ENCODE results near the gene TSEN54. TPM values are rescaled to one million over a fixed set of nuclear protein-coding genes. Genes with fewer than 3 reads are reported as not detected.

The TSEN54 gene
- total RNA-seq, 1 donor from 2014 or later = 24.0 TPM

DNA sequence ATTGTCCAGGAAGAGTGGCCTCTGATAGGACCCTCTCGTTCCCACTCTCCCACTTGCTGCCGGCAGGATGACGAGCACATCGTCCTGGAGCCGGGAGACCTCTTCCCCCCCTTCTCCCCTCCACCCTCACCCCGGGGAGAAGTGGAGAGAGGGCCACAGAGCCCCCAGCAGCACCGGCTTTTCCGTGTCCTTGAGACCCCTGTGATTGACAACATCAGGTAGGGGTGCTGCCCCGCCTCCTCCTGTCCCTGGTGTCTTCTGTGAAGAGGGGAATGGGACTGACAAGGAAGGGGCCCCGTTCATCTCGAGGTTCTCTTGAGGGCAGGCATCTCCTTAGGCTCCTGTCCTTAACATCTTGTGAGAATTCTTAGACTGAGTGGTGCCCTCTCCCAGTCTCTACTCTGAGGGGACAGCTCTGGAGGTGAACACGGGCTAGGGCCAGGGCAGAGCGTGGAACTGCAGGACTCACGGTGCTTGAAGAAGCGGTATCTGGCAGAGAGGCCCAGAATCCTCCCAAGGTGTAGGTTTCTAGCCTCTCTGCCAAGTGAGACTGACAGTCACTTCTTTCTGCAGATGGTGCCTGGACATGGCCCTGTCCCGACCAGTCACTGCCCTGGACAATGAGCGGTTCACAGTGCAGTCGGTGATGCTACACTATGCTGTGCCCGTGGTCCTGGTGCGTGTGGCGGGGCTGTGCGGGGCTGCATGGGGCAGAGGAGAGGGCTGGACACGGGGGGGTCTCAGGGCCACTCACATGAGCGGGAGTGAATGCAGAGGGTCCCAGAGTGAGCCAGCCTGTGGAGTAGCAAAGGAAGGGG is 27.4 kb upstream of the TSEN54 start:
- DNase-seq (ENCODE audit: low read depth) = no peak
- TF ChIP-seq, protein P1, sequence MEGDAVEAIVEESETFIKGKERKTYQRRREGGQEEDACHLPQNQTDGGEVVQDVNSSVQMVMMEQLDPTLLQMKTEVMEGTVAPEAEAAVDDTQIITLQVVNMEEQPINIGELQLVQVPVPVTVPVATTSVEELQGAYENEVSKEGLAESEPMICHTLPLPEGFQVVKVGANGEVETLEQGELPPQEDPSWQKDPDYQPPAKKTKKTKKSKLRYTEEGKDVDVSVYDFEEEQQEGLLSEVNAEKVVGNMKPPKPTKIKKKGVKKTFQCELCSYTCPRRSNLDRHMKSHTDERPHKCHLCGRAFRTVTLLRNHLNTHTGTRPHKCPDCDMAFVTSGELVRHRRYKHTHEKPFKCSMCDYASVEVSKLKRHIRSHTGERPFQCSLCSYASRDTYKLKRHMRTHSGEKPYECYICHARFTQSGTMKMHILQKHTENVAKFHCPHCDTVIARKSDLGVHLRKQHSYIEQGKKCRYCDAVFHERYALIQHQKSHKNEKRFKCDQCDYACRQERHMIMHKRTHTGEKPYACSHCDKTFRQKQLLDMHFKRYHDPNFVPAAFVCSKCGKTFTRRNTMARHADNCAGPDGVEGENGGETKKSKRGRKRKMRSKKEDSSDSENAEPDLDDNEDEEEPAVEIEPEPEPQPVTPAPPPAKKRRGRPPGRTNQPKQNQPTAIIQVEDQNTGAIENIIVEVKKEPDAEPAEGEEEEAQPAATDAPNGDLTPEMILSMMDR (conservative IDR thresholded peaks at IDR 0.05; ENCODE audit: low read depth, low read length) = no peak

DNA sequence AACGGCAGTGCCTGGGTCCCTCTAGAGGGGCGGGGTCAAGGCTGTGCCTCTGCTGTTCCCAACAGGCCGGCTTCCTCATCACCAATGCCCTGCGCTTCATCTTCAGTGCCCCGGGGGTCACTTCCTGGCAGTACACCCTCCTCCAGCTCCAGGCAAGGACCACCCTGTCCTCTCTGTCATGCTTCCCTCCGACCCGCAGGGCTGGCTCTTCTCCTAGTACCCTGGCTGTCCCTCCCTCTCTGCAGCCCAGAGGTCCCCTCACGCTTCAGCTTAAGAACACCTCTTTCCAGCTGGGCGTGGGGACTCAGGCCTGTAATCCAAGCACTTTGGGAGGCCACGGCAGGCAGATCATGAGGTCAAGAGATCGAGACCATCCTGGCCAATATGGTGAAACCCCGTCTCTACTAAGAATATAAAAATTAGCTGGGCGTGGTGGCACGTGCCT is 26.8 kb upstream of the TSEN54 start:
- TF ChIP-seq, protein P1 (conservative IDR thresholded peaks at IDR 0.05; ENCODE audit: low read depth, low read length) = no peak
- no peak overlapping the region for H3K4me3 ChIP-seq (ENCODE audit: low read depth, low read length)

More for the DNA sequence above, 27.4 kb upstream of the TSEN54 start:
- H3K4me3 ChIP-seq (ENCODE audit: low read depth, low read length) = no peak overlapping the region

GRCh38 chr17:75490173-75490743 is 26.1 kb upstream of the TSEN54 start:
- TF ChIP-seq, protein P1 (conservative IDR thresholded peaks at IDR 0.05; ENCODE audit: low read depth, low read length) = no peak
- no peak for DNase-seq (ENCODE audit: low read depth)
- no peak overlapping the region for H3K4me3 ChIP-seq (ENCODE audit: low read depth, low read length)

More for the DNA sequence above, 26.8 kb upstream of the TSEN54 start:
- DNase-seq (ENCODE audit: low read depth) = no peak

DNA sequence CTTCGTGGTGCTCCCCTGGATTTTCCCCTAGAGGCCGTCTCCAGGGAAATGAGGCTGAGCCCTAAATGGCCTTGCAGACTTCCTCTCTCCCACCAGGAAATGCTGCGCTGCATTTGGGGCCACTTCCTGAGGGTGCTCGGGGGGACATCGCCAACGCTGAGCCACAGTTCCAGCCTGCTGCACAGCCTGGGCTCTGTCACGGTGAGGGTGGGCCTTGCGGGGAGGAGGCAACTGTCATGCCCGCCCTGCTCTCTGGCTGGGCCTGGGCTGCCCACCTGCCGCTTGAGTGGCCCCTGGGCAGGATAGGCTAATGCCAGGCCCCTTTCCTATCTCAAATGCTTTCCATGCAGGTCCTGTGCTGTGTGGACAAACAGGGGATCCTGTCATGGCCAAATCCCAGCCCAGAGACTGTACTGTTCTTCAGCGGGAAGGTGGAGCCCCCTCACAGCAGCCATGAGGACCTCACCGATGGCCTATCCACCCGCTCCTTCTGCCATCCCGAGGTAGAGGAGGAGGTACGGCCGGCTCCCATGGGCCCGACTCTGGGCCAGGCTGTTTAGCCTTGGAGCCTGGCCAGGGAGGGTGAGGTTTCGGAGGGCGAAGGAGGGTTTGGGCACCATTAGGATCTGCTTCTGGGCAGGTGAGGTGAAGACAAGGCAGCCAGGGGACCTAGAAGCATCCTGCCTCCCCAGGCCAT is 25.2 kb upstream of the TSEN54 start:
- no peak overlapping the region for H3K4me3 ChIP-seq (ENCODE audit: low read depth, low read length)
- TF ChIP-seq, protein P1 (conservative IDR thresholded peaks at IDR 0.05; ENCODE audit: low read depth, low read length) = no peak

GRCh38 chr17:75491680-75492079 is 24.6 kb upstream of the TSEN54 start:
- TF ChIP-seq, protein P1 (conservative IDR thresholded peaks at IDR 0.05; ENCODE audit: low read depth, low read length) = no peak
- no peak for DNase-seq (ENCODE audit: low read depth)
- H3K4me3 ChIP-seq (ENCODE audit: low read depth, low read length) = no peak overlapping the region

More for the DNA sequence above, 25.2 kb upstream of the TSEN54 start:
- no peak for DNase-seq (ENCODE audit: low read depth)

DNA sequence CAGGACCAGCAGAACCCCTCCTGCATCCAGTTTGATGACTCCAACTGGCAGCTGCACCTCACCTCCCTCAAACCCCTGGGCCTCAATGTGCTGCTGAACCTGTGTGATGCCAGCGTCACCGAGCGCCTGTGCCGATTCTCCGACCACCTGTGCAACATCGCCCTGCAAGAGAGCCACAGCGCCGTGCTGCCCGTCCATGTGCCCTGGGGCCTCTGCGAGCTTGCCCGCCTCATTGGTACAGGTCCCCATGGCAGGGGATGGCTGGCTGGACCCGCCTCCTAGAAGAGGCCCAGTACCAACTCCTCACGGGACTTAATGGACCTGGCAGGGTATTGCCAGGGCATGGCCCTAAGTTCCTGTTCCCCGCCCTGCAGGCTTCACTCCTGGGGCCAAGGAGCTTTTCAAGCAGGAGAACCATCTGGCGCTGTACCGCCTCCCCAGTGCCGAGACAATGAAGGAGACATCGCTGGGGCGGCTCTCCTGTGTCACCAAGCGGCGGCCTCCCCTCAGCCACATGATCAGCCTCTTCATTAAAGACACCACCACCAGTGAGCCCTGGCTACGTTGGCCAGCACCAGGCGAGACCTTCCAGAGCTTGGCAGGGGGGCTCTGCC is 23.7 kb upstream of the TSEN54 start:
- no peak for DNase-seq (ENCODE audit: low read depth)
- no peak overlapping the region for H3K4me3 ChIP-seq (ENCODE audit: low read depth, low read length)
- TF ChIP-seq, protein P1 (conservative IDR thresholded peaks at IDR 0.05; ENCODE audit: low read depth, low read length) = no peak
